ENCODE measurements around the gene ALPL.

Gene ALPL

DNA sequence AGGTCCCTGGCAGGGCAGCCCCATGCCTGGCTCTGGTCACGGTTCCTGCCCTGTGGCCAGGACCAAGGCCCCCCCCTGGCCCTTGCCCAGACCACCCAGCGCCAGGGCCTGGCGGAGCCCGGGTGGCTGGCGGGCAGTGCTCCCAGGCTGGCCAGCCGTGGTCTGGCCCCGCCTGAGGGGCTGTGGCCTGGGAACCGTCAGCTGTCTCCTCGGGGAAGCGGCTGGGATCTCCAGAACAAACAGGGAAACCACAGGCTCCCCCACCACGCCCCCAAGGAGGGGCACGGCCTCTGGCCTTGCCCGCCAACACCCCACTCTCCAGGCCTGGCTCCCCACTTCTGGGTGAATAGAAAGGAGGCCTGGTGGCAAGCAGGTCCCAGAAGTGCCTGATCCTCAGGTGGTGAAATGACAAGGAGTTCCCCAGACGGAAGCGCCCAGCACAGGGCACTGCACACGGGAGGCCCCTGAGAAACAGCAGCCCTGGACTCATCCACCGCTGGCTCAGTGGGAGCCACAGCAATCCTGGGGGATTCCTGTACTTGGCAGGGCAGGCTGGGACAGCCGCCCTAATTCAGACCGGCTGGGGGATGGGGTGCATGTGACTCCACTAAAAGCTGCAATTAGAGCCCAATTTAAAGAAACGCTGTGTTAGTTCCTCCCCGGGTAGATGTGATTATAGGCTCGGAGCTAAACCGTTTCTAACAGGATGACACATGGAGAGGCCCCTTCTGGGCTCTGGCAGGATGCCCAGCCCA is 81.1 kb downstream of the ALPL start:
- H3K18ac ChIP-seq (ENCODE audit: low read length), result no peak overlapping the region
- no peak for DNase-seq
- H2AK5ac ChIP-seq (ENCODE audit: low read length), result no peak overlapping the region
- no peak overlapping the region for H2AFZ ChIP-seq (ENCODE audit: insufficient read depth, low read length, poor library complexity)
- no peak overlapping the region for H4K91ac ChIP-seq (ENCODE audit: low read depth, low read length)
- no peaks in the 10 kb centered on the region for H3K27me3 ChIP-seq (ENCODE audit: insufficient read depth, low read length)
- H3K4me3 ChIP-seq (ENCODE audit: low read depth, low read length), result no peak overlapping the region
- H3K79me1 ChIP-seq (ENCODE audit: low read length), result no peaks in the 10 kb centered on the region
- H4K8ac ChIP-seq (ENCODE audit: low read depth, low read length), result no peak overlapping the region
- no peak overlapping the region for H2BK120ac ChIP-seq (ENCODE audit: insufficient read depth, low read length, poor library complexity)
- no peak overlapping the region for H3K9ac ChIP-seq (ENCODE audit: low read length)
- peaks cover 4 to 8% of the 10 kb centered on the region in 2 experiments for H3K4me1 ChIP-seq (ENCODE audit: control insufficient read depth in 1 of 2, insufficient read depth in 2 of 2, low read length in 2 of 2)
- no CpG with 5 or more reads among the region's 23 CpGs for WGBS (ENCODE audit: extremely low coverage, insufficient coverage, insufficient read length)
- H3K36me3 ChIP-seq (ENCODE audit: control insufficient read depth in 1 of 2, insufficient read depth in 2 of 2, low read length in 2 of 2), result no peaks in the 10 kb centered on the region
- H3K27ac ChIP-seq (ENCODE audit: low read depth, low read length), result no peak overlapping the region
- H3K14ac ChIP-seq (ENCODE audit: low read length), result no peak overlapping the region
- no peak overlapping the region for H2BK12ac ChIP-seq (ENCODE audit: low read length)
- H3K79me2 ChIP-seq (ENCODE audit: control insufficient read depth, insufficient read depth, low read length, poor library complexity), result no peaks in the 10 kb centered on the region
- H3K9me3 ChIP-seq (ENCODE audit: insufficient read depth, low read depth, low read length), result no peaks in the 10 kb centered on the region
- no peak overlapping the region for H2BK5ac ChIP-seq (ENCODE audit: low read depth, low read length, poor library complexity)
- no peak overlapping the region for H3K4ac ChIP-seq (ENCODE audit: low read depth, low read length)
- no peak overlapping the region for H3K4me2 ChIP-seq (ENCODE audit: low read length)
- H4K12ac ChIP-seq (ENCODE audit: low read depth, low read length), result no peak overlapping the region
- no peak overlapping the region for H3K23ac ChIP-seq (ENCODE audit: low read length)

- Histone ChIP-seq H2BK120ac (ENCODE audit: insufficient read depth, low read length, poor library complexity) (no peak overlapping the region), H3K14ac (ENCODE audit: low read length) (no peak overlapping the region), H3K4me3 (ENCODE audit: low read depth, low read length) (no peak overlapping the region)
These were observed 81.7 kb downstream of the ALPL start for GRCh38 chr1:21590934-21591333.

GRCh38 chr1:21592086-21592865 is 83.1 kb downstream of the ALPL start:
- Histone ChIP-seq H3K4me2 (ENCODE audit: low read length) (no peak overlapping the region), H3K79me1 (ENCODE audit: low read length) (no peaks in the 10 kb centered on the region), H3K14ac (ENCODE audit: low read length) (no peak overlapping the region), H3K18ac (ENCODE audit: low read length) (no peak overlapping the region), H2BK120ac (ENCODE audit: insufficient read depth, low read length, poor library complexity) (no peak overlapping the region), H2BK5ac (ENCODE audit: low read depth, low read length, poor library complexity) (no peak overlapping the region), H4K91ac (ENCODE audit: low read depth, low read length) (no peak overlapping the region), H3K4me3 (ENCODE audit: low read depth, low read length) (no peak overlapping the region), H3K27ac (ENCODE audit: low read depth, low read length) (no peak overlapping the region), H3K23ac (ENCODE audit: low read length) (no peak overlapping the region), H4K8ac (ENCODE audit: low read depth, low read length) (no peak overlapping the region), H4K12ac (ENCODE audit: low read depth, low read length) (no peak overlapping the region), H3K9ac (ENCODE audit: low read length) (no peak overlapping the region), H3K36me3 (ENCODE audit: control insufficient read depth in 1 of 2, insufficient read depth in 2 of 2, low read length in 2 of 2) (no peaks in the 10 kb centered on the region), H2AFZ (ENCODE audit: insufficient read depth, low read length, poor library complexity) (no peak overlapping the region), H3K27me3 (ENCODE audit: insufficient read depth, low read length) (no peaks in the 10 kb centered on the region), H3K4ac (ENCODE audit: low read depth, low read length) (no peak overlapping the region), H3K79me2 (ENCODE audit: control insufficient read depth, insufficient read depth, low read length, poor library complexity) (no peaks in the 10 kb centered on the region), H3K9me3 (ENCODE audit: insufficient read depth, low read depth, low read length) (no peaks in the 10 kb centered on the region), H2BK12ac (ENCODE audit: low read length) (no peak overlapping the region), H2AK5ac (ENCODE audit: low read length) (no peak overlapping the region), H3K4me1 (ENCODE audit: control insufficient read depth in 1 of 2, insufficient read depth in 2 of 2, low read length in 2 of 2) (peaks cover 4 to 6% of the 10 kb centered on the region in 2 experiments)
- WGBS (ENCODE audit: extremely low coverage, insufficient coverage, insufficient read length), result no CpG with 5 or more reads among the region's 12 CpGs
- no peak for DNase-seq

More at GRCh38 chr1:21590934-21591333, 81.7 kb downstream of the ALPL start:
- Histone ChIP-seq H3K27ac (ENCODE audit: low read depth, low read length) (no peak overlapping the region), H3K27me3 (ENCODE audit: insufficient read depth, low read length) (no peaks in the 10 kb centered on the region), H2BK12ac (ENCODE audit: low read length) (no peak overlapping the region), H2BK5ac (ENCODE audit: low read depth, low read length, poor library complexity) (no peak overlapping the region), H3K79me1 (ENCODE audit: low read length) (no peaks in the 10 kb centered on the region), H4K8ac (ENCODE audit: low read depth, low read length) (no peak overlapping the region), H3K36me3 (ENCODE audit: control insufficient read depth in 1 of 2, insufficient read depth in 2 of 2, low read length in 2 of 2) (no peaks in the 10 kb centered on the region), H2AK5ac (ENCODE audit: low read length) (no peak overlapping the region), H3K9me3 (ENCODE audit: insufficient read depth, low read depth, low read length) (no peaks in the 10 kb centered on the region), H3K18ac (ENCODE audit: low read length) (no peak overlapping the region), H3K4me1 (ENCODE audit: control insufficient read depth in 1 of 2, insufficient read depth in 2 of 2, low read length in 2 of 2) (peaks cover 4 to 8% of the 10 kb centered on the region in 2 experiments), H3K4ac (ENCODE audit: low read depth, low read length) (no peak overlapping the region), H3K79me2 (ENCODE audit: control insufficient read depth, insufficient read depth, low read length, poor library complexity) (no peaks in the 10 kb centered on the region), H4K12ac (ENCODE audit: low read depth, low read length) (no peak overlapping the region), H3K9ac (ENCODE audit: low read length) (no peak overlapping the region), H2AFZ (ENCODE audit: insufficient read depth, low read length, poor library complexity) (no peak overlapping the region), H3K4me2 (ENCODE audit: low read length) (no peak overlapping the region), H3K23ac (ENCODE audit: low read length) (no peak overlapping the region), H4K91ac (ENCODE audit: low read depth, low read length) (no peak overlapping the region)
- no peak for DNase-seq
- no CpG with 5 or more reads among the region's 13 CpGs for WGBS (ENCODE audit: extremely low coverage, insufficient coverage, insufficient read length)

- no peak overlapping the region for H3K9ac ChIP-seq (ENCODE audit: low read length)
- H3K18ac ChIP-seq (ENCODE audit: low read length), result no peak overlapping the region
- H3K23ac ChIP-seq (ENCODE audit: low read length), result no peak overlapping the region
- no peak overlapping the region for H4K12ac ChIP-seq (ENCODE audit: low read depth, low read length)
- no peaks in the 10 kb centered on the region for H3K36me3 ChIP-seq (ENCODE audit: control insufficient read depth in 1 of 2, insufficient read depth in 2 of 2, low read length in 2 of 2)
- no peaks in the 10 kb centered on the region for H3K79me2 ChIP-seq (ENCODE audit: control insufficient read depth, insufficient read depth, low read length, poor library complexity)
- no peak overlapping the region for H2BK120ac ChIP-seq (ENCODE audit: insufficient read depth, low read length, poor library complexity)
- no peaks in the 10 kb centered on the region for H3K79me1 ChIP-seq (ENCODE audit: low read length)
- no peak overlapping the region for H3K4me3 ChIP-seq (ENCODE audit: low read depth, low read length)
- no peak overlapping the region for H2BK5ac ChIP-seq (ENCODE audit: low read depth, low read length, poor library complexity)
- H4K91ac ChIP-seq (ENCODE audit: low read depth, low read length), result no peak overlapping the region
- no peak overlapping the region for H2AK5ac ChIP-seq (ENCODE audit: low read length)
- no peak for DNase-seq
- no peak overlapping the region for H3K27ac ChIP-seq (ENCODE audit: low read depth, low read length)
- H2AFZ ChIP-seq (ENCODE audit: insufficient read depth, low read length, poor library complexity), result no peak overlapping the region
- H2BK12ac ChIP-seq (ENCODE audit: low read length), result no peak overlapping the region
- H3K4me1 ChIP-seq (ENCODE audit: control insufficient read depth in 1 of 2, insufficient read depth in 2 of 2, low read length in 2 of 2), result peaks cover 4 to 6% of the 10 kb centered on the region in 2 experiments
- H3K4ac ChIP-seq (ENCODE audit: low read depth, low read length), result no peak overlapping the region
- WGBS (ENCODE audit: extremely low coverage, insufficient coverage, insufficient read length), result no CpG with 5 or more reads among the region's 8 CpGs
- H3K14ac ChIP-seq (ENCODE audit: low read length), result no peak overlapping the region
- no peak overlapping the region for H4K8ac ChIP-seq (ENCODE audit: low read depth, low read length)
- H3K4me2 ChIP-seq (ENCODE audit: low read length), result no peak overlapping the region
- H3K27me3 ChIP-seq (ENCODE audit: insufficient read depth, low read length), result no peaks in the 10 kb centered on the region
- H3K9me3 ChIP-seq (ENCODE audit: insufficient read depth, low read depth, low read length), result no peaks in the 10 kb centered on the region
These were observed 84.0 kb downstream of the ALPL start for GRCh38 chr1:21593231-21593630.
